ENCODE data around the gene COL27A1.

The COL27A1 gene

DNA sequence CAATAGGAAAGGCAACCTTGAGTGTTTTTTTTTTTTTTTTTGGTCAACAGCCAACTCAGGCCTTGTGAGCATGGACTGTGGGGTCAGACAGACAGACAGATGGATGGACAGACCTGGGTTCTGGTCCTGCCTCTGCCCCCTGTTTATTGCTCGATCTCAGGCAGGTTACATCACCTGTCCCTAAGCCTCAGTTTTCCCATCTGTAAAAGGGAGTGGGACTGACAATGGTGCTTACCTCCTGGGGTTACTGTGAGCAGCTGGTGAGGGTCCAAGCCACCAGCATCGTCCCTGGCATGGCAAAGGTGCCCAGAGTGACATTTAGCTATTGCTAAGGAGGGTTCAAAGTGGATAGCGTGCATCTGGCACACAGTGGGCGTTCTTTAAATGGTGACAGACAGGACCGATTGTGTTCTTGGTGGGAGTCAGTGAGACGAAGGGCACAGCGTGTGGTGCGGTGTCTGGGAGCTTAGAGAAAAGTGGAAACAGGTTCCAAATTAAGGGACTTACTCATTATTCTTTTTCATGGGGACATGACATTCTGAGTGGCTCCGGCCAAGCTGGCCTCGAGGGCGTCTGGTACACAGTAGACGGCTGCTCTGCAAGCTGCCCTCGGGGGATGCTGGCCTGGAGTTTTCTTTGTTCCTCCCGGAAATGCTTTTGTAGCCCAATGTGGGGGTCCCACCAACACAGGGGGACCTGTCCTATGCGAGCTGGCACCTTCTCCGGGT lies 72.1 kb downstream of the COL27A1 start:
- no peak for DNase-seq (ENCODE audit: low spot score)

DNA sequence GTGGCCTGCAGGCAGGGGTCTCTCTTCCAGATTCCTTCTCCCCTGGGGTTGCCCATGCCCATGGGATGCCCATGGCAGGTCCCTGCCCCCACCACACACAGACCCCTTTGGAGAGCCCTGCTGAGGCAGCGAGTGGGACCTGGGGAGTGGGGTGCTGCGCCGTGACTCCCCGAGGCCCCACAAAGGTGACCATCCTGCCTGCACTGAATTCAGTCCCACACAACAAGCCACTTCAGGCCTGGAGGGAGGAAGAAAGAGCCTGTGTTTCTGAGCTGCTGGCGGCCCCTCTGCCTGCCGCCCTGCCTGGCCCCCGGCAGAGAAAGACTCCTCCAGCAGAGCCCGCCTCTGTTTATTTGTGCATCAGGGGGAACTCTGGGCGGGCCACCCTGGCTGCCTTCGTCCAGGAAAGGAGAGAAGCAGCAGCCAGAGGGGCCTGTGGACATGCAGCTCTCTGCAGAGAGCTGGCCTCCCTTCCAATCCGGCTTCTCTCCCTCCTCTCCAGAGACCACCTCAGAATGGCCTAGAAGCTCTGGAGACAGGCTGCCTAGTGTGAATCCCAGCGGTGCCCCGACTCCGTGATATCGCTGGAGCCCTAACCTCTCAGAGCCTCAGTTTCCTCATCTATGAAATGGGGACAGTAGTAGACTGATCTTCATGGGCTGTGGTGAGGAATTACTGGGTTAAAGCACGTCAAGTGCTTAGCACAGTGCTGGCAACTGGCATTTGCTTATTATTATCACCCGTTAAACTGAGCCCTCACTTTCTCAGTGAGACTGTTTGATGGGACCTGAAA lies 72.9 kb downstream of the COL27A1 start:
- no peak for DNase-seq (ENCODE audit: low spot score)

DNA sequence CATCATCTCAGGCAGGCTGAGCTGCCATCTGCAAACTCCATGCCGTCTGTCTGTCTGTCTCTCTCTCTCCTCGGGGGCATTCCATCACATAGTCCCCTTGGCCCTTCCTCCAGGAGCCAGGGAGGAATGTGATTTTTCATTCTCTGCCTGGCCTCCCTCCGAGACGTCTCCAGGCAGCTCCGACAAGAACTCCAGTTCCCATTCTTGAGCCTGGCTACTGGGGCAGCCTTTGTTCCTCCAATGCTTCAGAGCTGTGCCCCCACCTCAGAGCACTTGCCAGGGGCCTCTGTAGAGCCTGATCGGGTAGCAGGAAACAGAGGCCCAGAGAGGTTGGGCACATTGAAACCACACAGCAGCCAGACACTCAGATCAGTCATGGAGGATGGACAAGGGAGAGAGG lies 74.0 kb downstream of the COL27A1 start:
- no peak for DNase-seq (ENCODE audit: low spot score)

DNA sequence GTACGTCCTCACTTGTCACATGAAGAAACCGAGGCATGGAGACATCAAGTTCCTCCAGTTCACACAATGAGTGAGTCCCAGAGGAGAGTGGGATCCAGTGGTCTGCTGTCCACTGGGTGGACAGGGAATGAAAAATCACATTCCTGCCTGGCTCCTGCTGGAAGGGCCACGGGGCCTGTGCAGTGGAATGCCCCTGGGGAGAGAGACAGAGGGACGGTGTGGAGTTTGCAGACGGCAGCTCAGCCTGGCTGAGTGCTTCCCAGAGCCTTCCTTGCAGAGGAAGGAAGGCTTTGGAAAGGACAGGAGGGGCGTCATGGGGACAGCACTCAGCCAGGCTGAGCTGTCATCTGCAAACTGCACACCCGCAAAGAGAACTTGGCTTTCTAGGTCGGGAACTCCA lies 74.7 kb downstream of the COL27A1 start:
- DNase-seq (ENCODE audit: low spot score) = no peak

DNA sequence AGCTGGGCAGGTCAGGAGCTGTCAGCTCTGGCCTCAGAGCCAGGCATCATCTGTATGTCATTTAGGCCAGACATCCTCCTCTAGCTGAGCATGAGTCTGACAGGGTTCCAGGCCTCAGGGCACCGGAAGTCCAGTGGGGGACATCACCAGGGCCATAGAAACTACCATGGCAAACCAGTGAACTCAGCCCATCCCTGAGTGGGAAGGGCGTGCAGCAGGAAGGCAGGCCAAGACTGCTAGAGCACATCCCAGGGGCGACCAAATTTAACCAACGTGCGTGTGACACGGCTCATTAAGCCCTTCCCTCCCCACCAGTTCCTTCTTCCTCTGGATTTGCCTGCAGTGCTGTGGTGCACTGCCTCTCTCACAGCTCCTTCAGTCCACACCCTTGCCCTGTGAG lies 75.9 kb downstream of the COL27A1 start:
- DNase-seq (ENCODE audit: low spot score) = no peak

DNA sequence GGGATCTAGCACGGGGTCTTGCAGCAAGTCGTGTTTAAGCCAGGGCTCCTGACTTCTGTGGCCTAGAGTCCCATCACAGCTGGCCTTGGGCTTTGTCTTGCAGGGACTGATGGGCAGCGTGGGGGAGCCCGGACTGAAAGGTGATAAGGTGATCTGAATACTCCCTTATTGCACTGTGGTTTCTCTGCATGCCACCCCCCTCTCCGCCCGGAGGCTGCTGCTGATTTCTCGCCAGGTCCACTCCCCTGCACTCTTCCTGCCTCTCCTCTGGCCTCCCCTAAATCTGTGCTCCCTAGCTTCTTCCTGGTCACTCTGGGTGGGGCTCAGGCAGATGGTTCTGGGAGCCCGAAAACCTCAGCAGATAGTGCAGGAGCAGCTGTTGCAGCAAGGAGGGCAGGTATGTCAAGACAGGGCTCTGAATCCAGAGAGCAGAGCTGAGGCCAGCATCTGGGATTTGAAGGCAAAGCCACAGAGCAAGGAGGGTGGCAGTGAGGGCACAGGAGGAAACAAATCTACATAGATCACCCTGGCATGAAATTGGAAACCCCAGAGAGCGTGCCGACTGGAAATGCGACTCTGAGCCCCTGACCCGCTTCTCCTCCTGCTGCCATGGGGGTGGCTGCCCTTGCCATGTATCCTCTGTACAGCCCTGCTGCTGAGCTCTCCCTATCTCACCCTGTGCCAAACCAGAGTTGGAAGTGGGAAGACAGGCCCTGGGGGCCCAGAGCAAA lies 76.5 kb downstream of the COL27A1 start:
- DNase-seq (ENCODE audit: low spot score) = no peak

DNA sequence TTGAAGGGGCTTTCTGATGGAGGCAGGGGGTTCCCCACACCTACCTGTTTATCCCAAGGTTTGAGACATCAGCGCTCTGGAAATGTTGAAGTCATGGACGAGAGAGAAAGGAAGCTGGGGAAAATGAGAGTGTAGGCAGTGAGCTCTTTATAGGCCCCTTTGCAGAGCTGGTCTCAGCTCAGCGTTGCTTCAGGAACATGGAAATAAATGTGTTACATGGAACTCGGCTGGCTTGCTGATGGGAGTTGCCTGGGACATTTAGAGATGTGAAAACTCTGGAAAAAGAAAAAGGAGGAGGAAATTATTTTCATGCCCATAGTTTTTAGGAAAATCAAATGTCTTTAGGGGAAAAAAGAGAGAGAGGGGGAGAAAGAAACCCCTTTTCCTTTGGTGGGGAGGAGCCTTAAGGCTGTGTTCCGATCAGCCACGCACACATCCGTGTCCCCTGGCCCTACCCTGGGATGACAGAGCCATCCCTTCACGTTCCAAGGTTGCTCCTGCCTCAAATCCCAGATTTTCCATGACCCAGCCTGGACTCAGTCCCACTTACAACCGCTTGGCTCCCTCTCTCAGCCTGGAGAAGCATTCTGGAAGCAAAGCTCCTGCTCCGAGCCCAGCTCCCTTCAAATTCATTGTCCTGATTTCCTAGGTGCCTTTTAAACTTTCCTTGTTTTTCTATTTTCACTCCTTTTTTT lies 78.3 kb downstream of the COL27A1 start:
- DNase-seq (ENCODE audit: low spot score) = no peak

DNA sequence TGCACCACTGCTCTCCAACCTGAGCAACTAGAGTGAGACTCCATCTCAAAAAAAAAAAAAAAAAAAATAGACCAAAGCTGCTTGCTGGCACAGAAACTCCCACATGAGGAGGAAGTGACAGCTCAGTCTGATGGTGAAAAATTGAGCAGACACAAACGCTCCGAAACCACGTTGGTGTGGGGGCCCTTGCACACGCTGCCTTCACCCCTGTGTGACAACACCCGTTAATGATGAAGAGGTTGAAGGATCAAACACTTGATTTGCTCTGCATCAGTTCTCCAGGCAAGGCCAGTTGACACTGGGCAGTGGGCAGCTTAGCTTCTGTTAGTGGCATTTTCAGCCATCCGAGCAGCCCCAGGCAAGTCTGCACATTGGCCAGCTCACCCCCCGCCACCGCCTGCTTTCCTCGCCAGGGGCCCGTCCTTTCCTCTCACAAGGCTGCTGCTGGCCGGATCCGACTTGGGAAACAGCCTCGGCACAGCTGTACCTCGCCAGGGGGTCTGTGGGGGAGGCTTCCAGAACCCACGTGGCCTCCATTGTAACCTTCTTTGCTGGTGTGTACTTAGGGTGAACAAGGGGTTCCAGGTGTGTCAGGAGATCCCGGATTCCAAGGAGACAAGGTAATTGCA lies 79.8 kb downstream of the COL27A1 start:
- DNase-seq (ENCODE audit: low spot score) = no peak

DNA sequence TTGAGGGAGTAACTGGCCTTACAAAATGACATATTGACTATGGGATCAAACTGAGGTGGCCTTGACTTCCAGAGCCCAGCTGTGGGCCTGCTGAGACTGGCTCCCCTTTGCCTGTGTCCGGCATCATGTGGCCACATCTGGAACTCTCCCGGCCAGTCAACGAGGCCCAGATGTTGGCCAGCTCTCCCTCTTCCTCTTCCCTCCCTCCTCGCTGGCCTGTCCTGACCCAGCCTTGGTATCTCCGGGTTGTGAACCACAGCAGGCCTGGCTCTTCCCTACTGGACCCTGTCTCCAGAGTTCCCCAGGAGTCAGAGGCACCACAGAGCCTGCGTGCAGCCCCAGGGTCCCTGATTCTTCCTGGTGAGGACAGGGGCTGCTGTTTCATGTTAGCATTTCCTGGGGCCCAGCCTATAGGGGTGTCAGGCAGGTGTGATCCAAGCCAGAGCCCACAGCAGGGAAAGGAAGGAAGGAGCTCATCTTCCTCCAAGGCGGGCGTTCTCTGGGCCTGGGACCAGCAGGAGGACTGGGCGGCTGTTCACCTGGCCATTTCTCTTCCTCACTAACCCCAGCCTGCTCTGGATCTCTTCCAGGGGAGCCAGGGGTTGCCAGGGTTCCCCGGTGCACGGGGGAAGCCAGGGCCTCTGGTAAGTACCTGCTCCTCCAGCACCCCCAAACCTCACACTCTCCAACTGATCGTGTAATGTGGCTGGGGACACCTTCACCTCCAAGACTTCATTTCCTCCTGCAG lies 81.2 kb downstream of the COL27A1 start:
- DNase-seq (ENCODE audit: low spot score) = no peak

DNA sequence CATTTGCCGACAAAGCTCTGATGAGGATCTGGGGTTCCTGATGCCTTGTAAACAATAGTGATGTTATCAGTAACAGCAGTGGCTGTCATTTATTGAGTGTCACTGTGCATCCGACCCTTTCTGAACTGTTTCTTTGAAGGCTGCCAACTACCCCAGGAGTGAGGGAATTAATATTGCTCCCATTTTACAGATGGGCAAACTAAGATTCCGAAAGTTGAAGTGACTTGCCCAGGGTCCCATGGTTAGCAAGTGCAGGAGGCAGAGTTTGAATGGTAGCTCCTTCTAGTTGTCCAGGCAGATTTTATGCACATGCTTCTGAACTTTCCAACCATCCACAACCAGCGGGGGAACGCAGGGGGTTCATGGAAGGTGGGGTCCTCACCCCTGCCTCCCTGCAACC lies 81.9 kb downstream of the COL27A1 start:
- no peak for DNase-seq (ENCODE audit: low spot score)

DNA sequence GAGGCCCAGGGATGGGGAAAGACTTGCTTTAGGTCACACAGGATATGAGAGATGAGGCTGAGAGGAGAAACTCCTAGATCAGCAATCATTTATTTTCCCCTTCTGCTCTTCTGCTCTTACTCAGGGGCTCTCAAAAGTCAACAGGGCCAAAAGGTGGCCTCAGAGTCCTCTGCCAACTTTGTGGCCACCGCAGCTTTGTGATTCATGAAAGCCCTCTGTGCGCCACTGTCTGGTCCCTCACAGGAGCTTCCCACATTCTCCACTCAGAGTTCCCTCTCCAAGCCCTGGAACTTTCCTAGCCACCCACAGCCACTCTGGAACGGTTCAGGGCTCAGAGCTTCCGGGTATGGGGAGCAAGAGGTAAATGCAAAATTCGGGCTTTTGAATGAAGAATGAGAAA lies 82.4 kb downstream of the COL27A1 start:
- DNase-seq (ENCODE audit: low spot score) = no peak

DNA sequence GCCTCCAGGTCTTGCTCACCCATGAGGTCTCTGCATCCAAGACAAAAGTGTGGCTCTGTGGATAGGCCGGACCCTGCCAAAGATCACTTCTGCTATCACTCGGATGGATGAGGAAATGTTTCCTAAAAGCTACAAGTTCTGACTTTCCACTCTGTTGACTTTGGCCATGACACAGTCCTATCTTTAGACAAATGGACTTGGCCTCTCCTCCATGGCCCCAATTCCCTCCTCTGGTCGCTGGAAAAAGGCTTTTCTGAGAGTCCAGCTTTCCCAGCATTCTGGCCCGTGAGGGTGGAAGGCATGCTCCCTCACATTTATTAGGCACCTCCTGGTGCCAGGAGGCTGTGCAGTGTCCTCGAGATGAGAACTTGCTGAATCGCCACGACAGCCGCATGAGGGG lies 83.1 kb downstream of the COL27A1 start:
- no peak for DNase-seq (ENCODE audit: low spot score)

DNA sequence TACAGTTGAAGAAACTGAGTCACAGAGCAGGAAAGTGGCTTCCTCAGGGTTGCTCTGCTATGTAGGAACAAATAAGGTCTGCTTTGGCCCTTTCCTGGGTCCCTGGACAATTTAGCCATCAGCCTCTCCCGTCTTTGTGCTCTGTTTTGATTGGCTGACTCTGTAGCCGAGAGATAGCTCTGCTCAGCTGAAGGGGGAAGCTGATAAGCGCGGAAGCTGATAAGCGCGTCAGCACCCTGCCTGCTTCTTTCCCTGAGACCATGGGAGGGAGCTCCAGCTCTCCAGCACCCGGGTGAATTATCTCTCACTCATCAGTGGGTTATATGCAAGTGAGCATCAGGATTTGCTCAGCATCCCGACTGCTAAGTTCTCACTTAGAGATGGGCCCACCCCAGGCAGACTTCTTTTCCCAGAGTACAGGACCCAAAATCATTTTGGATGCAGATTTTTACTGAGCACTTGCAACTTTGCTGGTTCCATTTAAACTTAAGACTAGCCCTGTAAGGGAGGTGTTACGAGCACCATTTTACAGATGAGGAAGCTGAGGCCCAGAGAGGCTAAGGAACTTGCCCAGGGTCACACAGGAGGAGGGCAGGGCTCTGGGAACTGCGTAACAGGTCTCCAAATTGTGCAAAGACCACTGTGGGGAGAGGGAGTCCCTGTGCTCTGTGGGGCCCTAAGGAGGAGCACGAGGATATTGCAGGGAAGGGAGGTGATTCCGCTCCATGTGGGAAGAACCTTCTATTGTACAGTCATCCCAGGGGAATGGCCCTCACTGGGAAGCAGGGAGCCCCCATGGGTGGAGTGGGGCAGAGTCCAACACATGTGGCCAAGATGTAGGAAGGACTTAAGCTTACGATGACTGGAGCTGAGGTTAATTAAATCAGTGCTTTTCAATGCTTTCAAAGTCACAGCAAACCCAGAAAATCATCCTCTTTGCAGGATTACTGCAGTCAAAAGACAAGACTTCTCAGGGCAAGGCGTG lies 83.8 kb downstream of the COL27A1 start:
- peak; percentile 72 for DNase-seq (ENCODE audit: low spot score)

DNA sequence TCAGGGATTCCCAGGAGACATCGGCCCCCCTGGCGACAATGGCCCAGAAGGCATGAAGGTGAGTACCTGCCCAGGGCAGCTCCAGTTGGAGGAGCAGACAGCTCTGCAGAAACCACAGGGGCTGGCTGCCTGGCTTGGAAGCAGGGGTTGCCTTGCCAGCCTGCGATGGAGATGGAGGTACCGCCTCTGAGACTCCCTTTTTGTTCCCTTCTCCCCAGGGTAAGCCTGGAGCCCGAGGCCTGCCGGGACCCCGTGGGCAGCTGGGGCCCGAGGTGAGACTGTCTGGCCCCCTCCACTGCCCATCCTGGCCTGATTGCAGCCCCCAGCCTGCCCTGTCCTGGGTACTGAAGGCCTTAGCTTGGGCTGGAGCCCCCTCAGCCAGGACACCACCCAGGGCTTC lies 84.9 kb downstream of the COL27A1 start:
- DNase-seq (ENCODE audit: low spot score) = no peak

DNA sequence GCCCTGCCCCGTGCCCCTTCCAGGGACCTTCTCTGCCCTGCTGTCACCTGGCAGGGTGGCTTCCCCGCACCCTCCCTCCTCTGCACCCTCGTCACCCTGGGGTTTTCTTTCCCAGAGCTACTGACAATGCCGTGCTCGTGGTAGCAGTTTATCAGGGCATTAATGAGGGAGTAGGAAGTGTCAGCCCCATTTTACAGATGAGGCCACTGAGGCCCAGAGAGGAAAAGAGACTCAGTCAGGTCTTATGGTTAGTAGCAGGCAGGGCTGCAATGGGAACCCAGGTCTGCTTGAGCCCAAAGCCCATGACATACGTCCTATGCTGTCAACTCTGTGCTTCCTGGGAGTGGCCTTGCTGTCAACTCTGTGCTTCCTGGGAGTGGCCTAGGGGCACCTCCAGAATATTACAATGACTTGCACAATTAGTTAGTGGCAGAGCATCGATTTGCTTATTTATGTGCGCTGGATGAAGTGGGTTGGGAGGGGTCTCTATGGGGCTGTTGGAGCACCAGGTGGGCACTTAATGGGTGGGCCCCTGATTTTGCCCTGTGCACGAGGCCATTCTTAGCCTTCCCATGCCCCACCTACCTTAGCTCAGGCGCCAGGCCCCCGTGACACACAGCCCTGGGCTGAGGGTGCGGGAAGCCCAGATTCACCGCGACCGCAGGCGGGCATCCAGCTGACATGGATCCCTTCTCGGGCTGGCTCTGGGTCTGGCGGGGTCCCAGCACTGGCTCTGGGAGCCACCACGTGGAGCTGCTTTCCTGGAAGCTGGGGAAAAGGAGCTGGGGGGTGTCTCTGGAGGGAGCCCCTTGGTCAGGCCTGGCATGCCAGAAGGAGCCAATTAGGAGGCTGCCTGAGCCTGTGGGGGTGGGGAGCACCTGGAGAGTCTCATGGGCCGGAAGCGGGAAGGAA lies 85.6 kb downstream of the COL27A1 start:
- no peak for DNase-seq (ENCODE audit: low spot score)

DNA sequence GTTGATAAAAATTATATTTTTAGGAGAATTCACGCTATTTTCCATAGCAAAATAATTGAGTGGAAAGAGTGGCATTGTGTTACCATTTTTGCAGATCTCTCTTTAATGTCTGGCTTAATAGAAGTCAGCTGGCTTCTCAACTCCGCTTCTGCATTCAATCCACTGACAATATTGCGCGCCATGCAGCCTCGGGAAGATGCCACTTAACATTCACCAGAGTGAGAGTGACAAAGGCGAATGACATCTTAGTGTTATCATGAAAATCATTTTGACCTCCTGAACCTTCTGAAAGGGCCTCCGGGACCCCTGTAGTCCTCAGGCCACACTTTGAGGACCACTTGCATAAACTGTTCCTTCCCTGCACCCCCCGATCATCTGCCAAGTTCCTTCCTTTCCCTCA lies 87.5 kb downstream of the COL27A1 start:
- DNase-seq (ENCODE audit: low spot score) = no peak

DNA sequence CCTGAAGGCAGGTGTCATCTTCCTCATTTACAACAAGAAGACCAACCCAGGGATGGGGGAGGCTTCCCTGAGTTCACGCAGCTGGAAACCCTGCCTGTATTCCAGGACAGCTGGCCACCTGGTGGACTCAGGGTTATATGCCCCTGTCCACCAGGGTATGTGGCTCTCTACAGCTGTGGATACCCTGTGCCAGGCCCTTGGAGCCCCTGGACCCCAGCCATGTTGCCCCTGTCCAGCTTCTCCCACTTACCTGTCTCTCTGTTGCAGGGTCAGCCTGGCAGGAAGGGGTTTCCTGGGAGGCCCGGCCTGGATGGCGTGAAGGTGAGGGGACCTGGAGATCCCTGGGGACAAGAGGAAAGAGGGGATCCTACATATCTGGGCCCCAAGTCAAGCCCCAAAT lies 87.9 kb downstream of the COL27A1 start:
- no peak for DNase-seq (ENCODE audit: low spot score)

DNA sequence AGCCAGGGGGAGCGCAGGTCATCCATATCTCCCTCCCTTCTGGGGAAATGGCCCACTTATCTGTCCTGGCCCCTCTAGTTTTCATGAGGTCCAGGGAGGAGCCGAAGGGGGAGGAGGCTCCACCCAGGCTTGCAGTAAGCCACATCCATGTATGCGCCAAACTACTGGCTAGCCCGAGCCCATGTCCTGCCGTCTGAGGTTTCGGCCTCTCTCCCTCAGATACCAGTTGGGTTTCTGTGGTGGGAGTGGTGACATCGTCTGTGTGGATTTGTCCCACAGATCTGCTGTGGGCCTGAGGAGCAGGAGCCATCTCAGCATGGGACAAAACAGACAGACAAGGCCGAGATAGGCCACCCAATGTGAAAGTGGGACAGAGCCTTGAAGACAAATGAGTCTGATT lies 89.2 kb downstream of the COL27A1 start:
- DNase-seq (ENCODE audit: low spot score) = no peak

DNA sequence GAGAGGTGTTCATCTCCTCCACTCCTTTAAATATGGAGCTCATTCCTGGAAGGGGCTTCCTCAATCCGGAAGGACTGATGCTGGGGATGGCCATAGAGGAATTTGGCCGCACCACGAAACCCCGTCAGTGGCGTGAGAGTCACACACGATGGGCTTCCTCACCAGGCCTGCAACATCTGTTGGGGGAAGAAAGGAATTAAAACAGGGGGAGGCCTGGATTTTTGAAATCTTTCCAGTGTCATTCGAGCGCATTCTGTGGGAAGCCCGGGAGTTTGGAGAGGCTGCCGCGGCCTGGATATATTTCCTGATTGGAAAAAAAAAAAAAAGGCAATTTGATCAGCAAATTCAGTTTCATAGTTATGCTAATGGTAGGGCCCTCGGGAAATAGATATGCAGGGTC lies 91.2 kb downstream of the COL27A1 start:
- no peak for DNase-seq (ENCODE audit: low spot score)

All from HuH-7 (cell line).